T-helper 2 cell treated with Interferon-gamma antibody and Interleukin-4, amounts not matched to agents 5 μg/mL and 100 μg/mL, for 36 hours (primary cell): Measurements from ENCODE around the gene LTB4R2.
"Not testable (repeated sequence)": the region's sequence is repeated elsewhere in the genome, so short reads cannot be mapped to it uniquely, and the experiment has no call there.

Experiments
- DNase-seq: peaks from one replicate; pipeline ENCODE4 v3.0.0; 2021; ENCODE audit warnings: low spot score
- H3K27ac Mint-ChIP-seq: one replicate; pipeline ENCODE4 v1.8.0; 2021; ENCODE audit warnings: mild to moderate bottlenecking, mixed read lengths
- H3K27me3 Mint-ChIP-seq: one replicate; pipeline ENCODE4 v1.8.0; 2021; ENCODE audit warnings: low read depth, mixed read lengths
- H3K36me3 Mint-ChIP-seq: one replicate; pipeline ENCODE4 v1.8.0; 2021; ENCODE audit warnings: low read depth, mixed read lengths
- H3K4me1 Mint-ChIP-seq: one replicate; pipeline ENCODE4 v1.8.0; 2021; ENCODE audit warnings: low read depth, mixed read lengths
- H3K4me3 Mint-ChIP-seq: one replicate; pipeline ENCODE4 v1.8.0; 2022; ENCODE audit warnings: mild to moderate bottlenecking, moderate library complexity, mixed read lengths
- H3K9me3 Mint-ChIP-seq: one replicate; pipeline ENCODE4 v1.8.0; 2021; ENCODE audit warnings: mixed read lengths

LTB4R2 gene

GRCh38 chr14:24342889-24343288 lies 32.9 kb downstream of the LTB4R2 start:
- H3K9me3 Mint-ChIP-seq: no peaks in the 10 kb centered on the region
- H3K27ac Mint-ChIP-seq: no peak overlapping the region
- peaks cover 7% of the 10 kb centered on the region for H3K36me3 Mint-ChIP-seq
- H3K4me1 Mint-ChIP-seq: peaks cover 10% of the 10 kb centered on the region
- H3K4me3 Mint-ChIP-seq: no peak overlapping the region
- H3K27me3 Mint-ChIP-seq: peaks cover 32% of the 10 kb centered on the region
- no peak for DNase-seq

- Mint-ChIP-seq H3K4me1 (peaks cover 7% of the 10 kb centered on the region), H3K27ac (no peak overlapping the region), H3K4me3 (no peak overlapping the region), H3K36me3 (no peaks in the 10 kb centered on the region), H3K27me3 (peaks cover 35% of the 10 kb centered on the region), H3K9me3 (no peaks in the 10 kb centered on the region)
- DNase-seq: no peak
These were observed 34.1 kb downstream of the LTB4R2 start for GRCh38 chr14:24343795-24344660.

GRCh38 chr14:24347134-24347533 lies 37.2 kb downstream of the LTB4R2 start:
- H3K4me1 Mint-ChIP-seq: no peaks in the 10 kb centered on the region
- no peak for DNase-seq
- no peaks in the 10 kb centered on the region for H3K9me3 Mint-ChIP-seq
- H3K36me3 Mint-ChIP-seq: no peaks in the 10 kb centered on the region
- H3K27ac Mint-ChIP-seq: no peak overlapping the region
- no peak overlapping the region for H3K4me3 Mint-ChIP-seq
- H3K27me3 Mint-ChIP-seq: peaks cover 57% of the 10 kb centered on the region

- Mint-ChIP-seq H3K4me1 (no peaks in the 10 kb centered on the region), H3K27me3 (peaks cover 53% of the 10 kb centered on the region), H3K36me3 (no peaks in the 10 kb centered on the region), H3K27ac (no peak overlapping the region), H3K4me3 (no peak overlapping the region), H3K9me3 (no peaks in the 10 kb centered on the region)
- no peak for DNase-seq
These were observed 38.2 kb downstream of the LTB4R2 start for GRCh38 chr14:24348186-24348585.

GRCh38 chr14:24349742-24350141 lies 39.8 kb downstream of the LTB4R2 start:
- H3K27me3 Mint-ChIP-seq: peaks cover 53% of the 10 kb centered on the region
- H3K27ac Mint-ChIP-seq: no peak overlapping the region
- H3K4me3 Mint-ChIP-seq: no peak overlapping the region
- H3K36me3 Mint-ChIP-seq: no peaks in the 10 kb centered on the region
- no peaks in the 10 kb centered on the region for H3K4me1 Mint-ChIP-seq
- no peak for DNase-seq
- no peaks in the 10 kb centered on the region for H3K9me3 Mint-ChIP-seq

GRCh38 chr14:24351517-24351916 lies 41.6 kb downstream of the LTB4R2 start:
- Mint-ChIP-seq H3K27me3 (peaks cover 49% of the 10 kb centered on the region), H3K4me3 (no peak overlapping the region), H3K9me3 (no peaks in the 10 kb centered on the region), H3K36me3 (no peaks in the 10 kb centered on the region), H3K27ac (no peak overlapping the region), H3K4me1 (no peaks in the 10 kb centered on the region)
- no peak for DNase-seq

GRCh38 chr14:24353559-24354481 lies 43.9 kb downstream of the LTB4R2 start:
- no peaks in the 10 kb centered on the region for H3K36me3 Mint-ChIP-seq
- no peaks in the 10 kb centered on the region for H3K9me3 Mint-ChIP-seq
- peaks cover 47% of the 10 kb centered on the region for H3K27me3 Mint-ChIP-seq
- H3K4me1 Mint-ChIP-seq: no peaks in the 10 kb centered on the region
- H3K27ac Mint-ChIP-seq: no peak overlapping the region
- DNase-seq: no peak
- H3K4me3 Mint-ChIP-seq: no peak overlapping the region

- not testable (repeated sequence) for DNase-seq, H3K9me3 Mint-ChIP-seq, H3K27ac Mint-ChIP-seq, H3K4me3 Mint-ChIP-seq, H3K4me1 Mint-ChIP-seq, H3K36me3 Mint-ChIP-seq
- peaks cover 41% of the 10 kb centered on the region for H3K27me3 Mint-ChIP-seq
These were observed 44.5 kb downstream of the LTB4R2 start for GRCh38 chr14:24354482-24354825.

GRCh38 chr14:24355009-24355408 lies 45.1 kb downstream of the LTB4R2 start:
- Mint-ChIP-seq H3K27me3 (peaks cover 41% of the 10 kb centered on the region), H3K4me3 (no peak overlapping the region), H3K9me3 (no peaks in the 10 kb centered on the region), H3K4me1 (no peaks in the 10 kb centered on the region), H3K36me3 (no peaks in the 10 kb centered on the region), H3K27ac (no peak overlapping the region)
- DNase-seq: no peak

GRCh38 chr14:24356208-24356607 lies 46.3 kb downstream of the LTB4R2 start:
- Mint-ChIP-seq H3K27ac (no peak overlapping the region), H3K27me3 (peaks cover 40% of the 10 kb centered on the region)

GRCh38 chr14:24360281-24360680 lies 50.3 kb downstream of the LTB4R2 start:
- Mint-ChIP-seq H3K36me3 (no peaks in the 10 kb centered on the region), H3K4me3 (no peak overlapping the region), H3K4me1 (peaks cover under 1% of the 10 kb centered on the region), H3K27me3 (peaks cover 48% of the 10 kb centered on the region), H3K27ac (no peak overlapping the region), H3K9me3 (no peaks in the 10 kb centered on the region)
- DNase-seq: no peak

More at GRCh38 chr14:24356208-24356607, 46.3 kb downstream of the LTB4R2 start:
- H3K36me3 Mint-ChIP-seq: no peaks in the 10 kb centered on the region
- DNase-seq: no peak
- no peaks in the 10 kb centered on the region for H3K4me1 Mint-ChIP-seq
- H3K4me3 Mint-ChIP-seq: no peak overlapping the region
- H3K9me3 Mint-ChIP-seq: no peaks in the 10 kb centered on the region

- no peaks in the 10 kb centered on the region for H3K9me3 Mint-ChIP-seq
- no peaks in the 10 kb centered on the region for H3K36me3 Mint-ChIP-seq
- H3K27ac Mint-ChIP-seq: no peak overlapping the region
- no peak for DNase-seq
- H3K4me1 Mint-ChIP-seq: peaks cover 8% of the 10 kb centered on the region
- no peak overlapping the region for H3K4me3 Mint-ChIP-seq
- H3K27me3 Mint-ChIP-seq: peaks cover 58% of the 10 kb centered on the region
These were observed 51.4 kb downstream of the LTB4R2 start for GRCh38 chr14:24361326-24361725.
